Motor neuron (in vitro differentiated cells): Measurements from ENCODE around the gene PROSER2. TPM values are rescaled to one million over a fixed set of nuclear protein-coding genes. Genes with fewer than 3 reads are reported as not detected.

Source experiments
- ATAC-seq, 8 experiments: fragments of 200-7000 bp; cut with Tn5 transposase; replicated peaks in 6 of 8; 2 replicates each; pipeline ENCODE4 v1.8.0; 2021; ENCODE audit warnings: mild to moderate bottlenecking in 8 of 8, moderate library complexity in 8 of 8
- H3K27ac ChIP-seq, 2 donors: fragments of 250-450 bp; sonication (Bioruptor Pico); 2 replicates each; pipeline ENCODE4 v1.9.0; 2021; ENCODE audit warnings: antibody characterized with exemption in 2 of 2, mild to moderate bottlenecking in 2 of 2, moderate library complexity in 1 of 2
- H3K4me1 ChIP-seq, 2 donors: fragments of 250-450 bp; sonication (Bioruptor Pico); replicated peaks in 1 of 2; 2 replicates each; pipeline ENCODE4 v1.6.1; 2021; ENCODE audit warnings: antibody characterized with exemption in 2 of 2, mild to moderate bottlenecking in 2 of 2, moderate library complexity in 1 of 2
- H3K4me3 ChIP-seq, 5 donors: fragments of 250-450 bp; sonication (Bioruptor Pico); 2 replicates each; pipeline ENCODE4 v1.9.0; 2021; ENCODE audit warnings: antibody characterized with exemption in 5 of 5, mild to moderate bottlenecking in 5 of 5, moderate library complexity in 4 of 5
- WGBS, 10 experiments: fragments of 450-650 bp; shearing (Covaris generic); methylation state at CpG; one replicate each; pipeline ENCODE4 v1.0.0; 2022; 5-methylcytosine and 5-hydroxymethylcytosine counted together
- in situ Hi-C, 9 experiments: fragments of 400-800 bp; cut with MboI; loops; one replicate each; pipeline ENCODE4 v1.15.0; 2021; ENCODE audit warnings: low sequenced_read_pairs in 9 of 9, low pct_unique_long_range_greater_than_20kb in 2 of 9; ENCODE audit not compliant: unreplicated experiment in 9 of 9
- total RNA-seq, 8 experiments: library from RNA; unstranded; fragments of 300-600 nt; gene quantifications; 2 replicates each; pipeline versions ENCODE4 v1.2.3 to v1.2.4, GENCODE V29; 2022

Gene PROSER2
- total RNA-seq, 8 experiments from 2014 or later: 0.71 to 5.8 (median 1.1) TPM; not detected in 1

- H3K4me1 ChIP-seq: no peaks in the 10 kb centered on the region
- WGBS, 10 experiments: 0 to 100% (median 70%) methylated on average over 1 to 9 of the region's 11 CpGs; no CpG with 5 or more reads in 1 of the 10 experiments
- no peak for ATAC-seq
- H3K27ac ChIP-seq: no peak overlapping the region
- H3K4me3 ChIP-seq: no peak overlapping the region
- in situ Hi-C loops: no loop called here
These were observed 42.4 kb downstream of the PROSER2 start for GRCh38 chr10:11865561-11865960.

DNA sequence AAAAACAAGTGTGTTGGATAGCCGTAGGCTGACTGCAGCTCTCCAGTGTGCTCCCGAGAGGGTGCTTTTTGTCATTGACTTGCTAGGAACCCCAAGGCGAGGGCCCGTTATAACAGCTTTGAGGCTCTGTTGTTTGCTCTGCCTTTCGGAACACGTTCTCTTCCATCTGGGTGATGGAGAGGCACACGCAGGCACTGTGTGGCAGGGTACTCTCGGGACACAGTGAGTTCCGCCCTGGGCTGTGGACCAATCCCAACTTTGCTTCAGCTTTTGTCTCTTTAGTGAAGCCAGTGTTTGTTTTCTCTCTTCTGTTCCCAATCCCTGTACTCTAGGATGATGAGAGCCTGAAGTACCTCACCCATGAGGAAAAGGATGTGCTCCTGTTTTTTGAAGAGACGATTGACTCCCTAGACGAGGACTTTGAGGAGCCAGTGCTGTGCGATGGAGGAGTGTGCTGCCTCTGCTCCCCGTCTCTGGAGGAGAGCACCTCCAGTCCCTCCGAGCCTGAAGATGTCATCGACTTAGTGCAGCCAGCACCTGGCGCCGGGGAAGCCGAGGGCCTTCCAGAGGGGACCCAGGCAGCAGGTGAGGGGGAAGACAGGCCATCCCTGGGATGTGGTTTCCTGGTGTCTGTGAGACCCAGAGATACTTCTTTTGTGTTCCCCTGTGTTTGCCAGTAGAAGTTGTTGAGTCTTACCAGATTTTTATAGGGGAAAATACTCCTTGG, 43.2 kb downstream of the PROSER2 start:
- Histone ChIP-seq H3K27ac (no peak overlapping the region), H3K4me1 (no peaks in the 10 kb centered on the region), H3K4me3 (no peak overlapping the region)
- in situ Hi-C loops: no loop called here
- ATAC-seq: no peak
- 82 to 100% (median 94%) methylated on average over 1 to 9 of the region's 18 CpGs; no CpG with 5 or more reads in 2 of the 10 experiments for WGBS, 10 experiments

DNA sequence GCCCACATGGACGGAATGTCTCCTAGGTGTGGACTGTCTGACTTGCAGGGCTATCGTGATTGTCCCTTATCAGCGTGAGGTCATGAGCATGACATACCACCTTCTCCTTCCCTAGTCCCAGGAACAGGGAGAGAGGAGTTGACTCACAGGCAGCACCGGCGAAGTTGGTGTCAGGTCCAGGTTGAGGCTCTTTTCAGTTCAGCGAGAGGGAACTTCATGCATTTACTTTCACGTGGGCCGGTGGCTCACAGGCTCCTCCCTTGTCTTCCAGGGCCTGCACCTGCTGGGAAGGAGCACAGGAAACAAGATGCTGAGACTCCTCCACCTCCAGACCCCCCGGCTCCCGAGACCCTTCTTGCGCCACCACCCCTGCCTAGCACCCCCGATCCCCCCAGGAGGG, 46.1 kb downstream of the PROSER2 start:
- ATAC-seq: no peak
- 40 to 100% (median 86%) methylated on average over 1 to 5 of the region's 12 CpGs; no CpG with 5 or more reads in 4 of the 10 experiments for WGBS, 10 experiments
- Histone ChIP-seq H3K27ac (no peak overlapping the region), H3K4me3 (no peak overlapping the region), H3K4me1 (peaks cover 3 to 4% of the 10 kb centered on the region in 2 donors)
- in situ Hi-C loops: no loop called here

DNA sequence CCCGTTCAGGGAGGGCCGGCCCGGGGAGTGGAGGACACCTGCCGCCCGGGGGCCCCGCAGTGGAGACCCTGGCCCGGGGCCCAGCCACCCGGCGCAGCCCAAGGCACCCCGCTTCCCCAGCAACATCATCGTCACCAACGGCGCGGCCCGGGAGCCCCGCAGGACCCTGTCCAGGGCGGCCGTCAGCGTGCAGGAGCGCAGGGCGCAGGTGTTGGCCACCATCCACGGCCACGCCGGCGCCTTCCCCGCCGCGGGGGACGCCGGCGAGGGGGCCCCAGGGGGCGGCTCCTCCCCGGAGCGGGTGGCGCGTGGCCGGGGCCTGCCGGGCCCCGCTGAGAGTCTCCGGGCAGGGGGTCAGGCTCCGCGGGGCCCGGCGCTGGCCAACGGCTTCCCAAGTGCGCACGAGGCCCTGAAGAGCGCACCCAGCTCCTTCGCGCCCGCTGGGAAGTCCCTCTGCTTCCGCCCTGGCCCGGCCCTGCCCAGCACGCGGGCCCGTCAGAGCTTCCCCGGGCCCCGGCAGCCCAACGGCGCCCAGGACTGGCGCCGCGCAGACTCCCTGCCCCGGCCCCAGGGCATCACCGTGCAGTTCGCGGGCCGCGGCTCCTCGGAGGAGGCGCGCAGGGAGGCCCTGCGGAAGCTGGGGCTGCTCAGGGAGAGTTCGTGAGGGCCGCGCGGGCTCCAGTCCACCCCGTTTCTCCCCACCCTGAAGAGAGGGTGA, 46.7 kb downstream of the PROSER2 start:
- in situ Hi-C loops: no loop called here
- peak in 5 of 8 experiments; percentile 28 to 96 (median 59) for ATAC-seq

GRCh38 chr10:11870461-11870780, 47.3 kb downstream of the PROSER2 start:
- in situ Hi-C loops: no loop called here
- no peak for ATAC-seq
- Histone ChIP-seq H3K4me3 (no peak overlapping the region), H3K27ac (no peak overlapping the region), H3K4me1 (peaks cover 11 to 14% of the 10 kb centered on the region in 2 donors)
- WGBS, 10 experiments: 71 to 100% (median 95%) methylated on average over 1 to 7 of the region's 8 CpGs; no CpG with 5 or more reads in 5 of the 10 experiments

More for the DNA sequence above, 46.7 kb downstream of the PROSER2 start:
- H3K4me3 ChIP-seq: peak overlapping the region in 1 of 5 donors; percentile 7
- H3K4me1 ChIP-seq: peaks cover 6 to 9% of the 10 kb centered on the region in 2 donors
- 21 to 53% (median 47%) methylated on average over 3 to 20 of the region's 78 CpGs; no CpG with 5 or more reads in 7 of the 10 experiments for WGBS, 10 experiments
- no peak overlapping the region for H3K27ac ChIP-seq

GRCh38 chr10:11870900-11871400, 47.8 kb downstream of the PROSER2 start:
- Histone ChIP-seq H3K27ac (no peak overlapping the region), H3K4me1 (peaks cover 16 to 20% of the 10 kb centered on the region in 2 donors), H3K4me3 (no peak overlapping the region)
- 80 to 100% (median 94%) methylated on average over 1 to 5 of the region's 7 CpGs; no CpG with 5 or more reads in 2 of the 10 experiments for WGBS, 10 experiments
- no peak for ATAC-seq
- in situ Hi-C loops: no loop called here

DNA sequence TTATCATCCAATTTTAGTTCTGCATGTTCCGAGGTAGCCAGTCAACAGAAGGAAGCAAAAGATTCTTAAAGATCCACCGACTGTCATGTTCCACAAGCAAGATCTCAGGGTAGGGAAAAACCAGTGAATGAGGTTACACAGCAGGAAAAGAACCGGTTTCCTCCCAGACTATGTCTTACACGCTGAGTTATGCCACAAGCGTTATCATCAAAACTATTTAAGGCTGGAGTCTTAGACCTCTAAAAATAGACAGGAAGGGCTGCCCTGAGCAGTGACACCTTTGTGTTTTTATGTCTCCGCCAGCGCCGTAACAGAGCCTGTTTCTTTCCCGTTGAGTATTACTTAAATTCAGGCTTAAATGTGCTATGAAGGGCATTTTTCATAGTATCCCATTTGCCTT, 48.3 kb downstream of the PROSER2 start:
- Histone ChIP-seq H3K4me1 (peaks cover 22 to 25% of the 10 kb centered on the region in 2 donors), H3K4me3 (no peak overlapping the region), H3K27ac (no peak overlapping the region)
- ATAC-seq: no peak
- WGBS, 10 experiments: 82 to 100% (median 92%) methylated on average over 3 to 9 of the region's 9 CpGs; no CpG with 5 or more reads in 3 of the 10 experiments
- in situ Hi-C loops: no loop called here

DNA sequence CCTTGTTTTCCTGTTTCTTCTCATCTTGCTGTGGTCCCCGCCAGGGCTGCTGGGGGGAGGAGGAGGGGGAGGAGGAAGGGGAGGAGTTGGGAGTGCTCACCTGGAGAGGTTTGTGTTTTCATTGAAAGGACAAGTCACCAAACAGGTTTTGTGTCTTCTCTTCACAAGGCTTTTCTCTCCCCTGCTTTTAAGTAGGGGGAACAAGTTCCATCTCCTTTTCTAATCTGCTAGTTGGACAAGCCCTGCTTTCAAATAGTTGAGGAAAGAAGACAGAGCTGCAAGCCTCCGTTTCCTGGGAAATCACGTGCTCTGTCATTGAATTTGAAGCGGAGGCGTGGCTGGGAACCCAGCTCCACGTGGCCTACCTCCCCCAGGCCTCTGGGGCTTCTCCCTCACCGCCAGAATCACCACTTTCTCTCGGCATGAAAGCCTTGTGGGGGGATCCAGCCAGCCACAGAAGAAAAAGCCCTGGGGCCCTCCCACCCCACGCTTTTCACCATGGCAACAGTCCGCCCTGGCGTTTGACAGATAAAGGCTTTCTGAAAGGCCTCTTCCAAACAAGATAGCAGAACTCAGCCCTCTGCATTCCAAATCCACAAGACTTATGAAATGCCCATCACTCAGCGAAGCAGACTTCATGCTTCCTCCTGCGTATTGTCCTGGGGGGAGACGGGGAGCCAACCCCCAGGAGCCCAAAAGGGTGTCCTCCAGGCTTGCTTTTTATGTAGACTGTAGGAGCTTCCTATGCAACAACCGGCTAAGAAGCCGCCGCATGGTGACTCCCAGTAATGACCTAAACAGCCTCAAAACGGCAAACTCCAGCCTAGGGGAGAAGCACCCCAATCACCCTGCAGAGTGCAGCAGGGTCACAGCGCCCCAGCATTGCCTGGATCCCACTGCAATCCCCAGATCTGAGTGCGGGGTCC, 51.7 kb downstream of the PROSER2 start:
- H3K4me3 ChIP-seq: no peak overlapping the region
- in situ Hi-C loops: no loop called here
- ATAC-seq: peak in 6 of 8 experiments; percentile 8 to 95 (median 92)
- WGBS, 10 experiments: 0 to 77% (median 21%) methylated on average over 1 to 11 of the region's 20 CpGs; no CpG with 5 or more reads in 2 of the 10 experiments
- H3K4me1 ChIP-seq: peaks cover 27% of the 10 kb centered on the region in 2 donors
- H3K27ac ChIP-seq: peak overlapping the region; percentile 50 to 76

GRCh38 chr10:11875494-11876281, 52.5 kb downstream of the PROSER2 start:
- peaks cover 27 to 28% of the 10 kb centered on the region in 2 donors for H3K4me1 ChIP-seq
- peak overlapping the region; percentile 50 to 75 for H3K27ac ChIP-seq
- in situ Hi-C loops: no loop called here
- WGBS, 10 experiments: 20 to 100% (median 84%) methylated on average over 1 to 7 of the region's 17 CpGs; no CpG with 5 or more reads in 4 of the 10 experiments
- no peak overlapping the region for H3K4me3 ChIP-seq
- peak; percentile 6 to 98 (median 24) for ATAC-seq

- 74 to 100% (median 90%) methylated on average over 1 to 3 of the region's 6 CpGs; no CpG with 5 or more reads in 5 of the 10 experiments for WGBS, 10 experiments
- H3K27ac ChIP-seq: peak overlapping the region in 1 of 2 donors; percentile 75
These were observed 53.2 kb downstream of the PROSER2 start for GRCh38 chr10:11876324-11876723.

DNA sequence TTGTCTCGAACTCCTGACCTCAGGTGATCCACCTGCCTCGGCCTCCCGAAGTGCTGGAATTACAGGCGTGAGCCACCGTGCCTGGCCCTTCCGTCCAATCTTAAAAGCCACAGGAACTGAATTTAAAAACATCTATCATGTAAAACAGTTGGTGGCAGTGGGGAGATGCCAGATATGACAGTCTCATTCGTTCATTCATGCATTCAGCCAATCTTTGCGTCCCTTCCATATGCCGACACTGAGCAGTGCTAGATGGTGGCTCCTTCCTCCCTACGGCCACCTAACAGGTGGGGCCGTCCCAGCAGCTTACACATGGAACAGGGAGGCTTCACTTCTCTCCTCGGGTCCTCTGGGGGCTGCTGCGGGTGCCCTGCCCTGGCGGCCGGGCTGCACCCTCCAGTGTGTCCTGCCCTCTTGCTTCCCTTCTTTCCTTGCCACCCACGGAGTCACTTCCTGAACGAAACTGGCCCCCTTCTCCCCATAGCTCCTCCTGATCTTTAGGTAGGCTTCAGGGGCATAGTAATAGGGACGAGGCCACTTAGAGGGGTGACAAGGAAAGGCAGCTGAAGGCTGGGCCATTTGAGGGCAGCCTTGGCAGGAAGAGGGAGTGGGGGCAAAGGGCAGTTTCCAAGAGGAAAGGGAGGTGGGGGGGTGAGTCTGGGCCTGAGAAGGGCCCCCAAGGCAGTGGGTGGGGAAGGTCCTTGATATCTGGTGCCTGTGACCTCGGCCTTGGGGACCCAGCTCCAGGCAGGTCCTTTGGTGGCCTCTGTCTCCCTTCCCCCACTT, 53.8 kb downstream of the PROSER2 start:
- in situ Hi-C loops: no loop called here
- ATAC-seq: no peak

More at GRCh38 chr10:11876324-11876723, 53.2 kb downstream of the PROSER2 start:
- Histone ChIP-seq H3K4me1 (peaks cover 27 to 30% of the 10 kb centered on the region in 2 donors), H3K4me3 (no peak overlapping the region)
- no peak for ATAC-seq
- in situ Hi-C loops: no loop called here

More for the DNA sequence above, 53.8 kb downstream of the PROSER2 start:
- 75 to 100% (median 93%) methylated on average over 2 to 8 of the region's 19 CpGs; no CpG with 5 or more reads in 5 of the 10 experiments for WGBS, 10 experiments
- Histone ChIP-seq H3K27ac (no peak overlapping the region), H3K4me1 (peaks cover 27 to 30% of the 10 kb centered on the region in 2 donors), H3K4me3 (no peak overlapping the region)
